ENCODE measurements around the gene PCDHGB4.

PCDHGB4 gene

DNA sequence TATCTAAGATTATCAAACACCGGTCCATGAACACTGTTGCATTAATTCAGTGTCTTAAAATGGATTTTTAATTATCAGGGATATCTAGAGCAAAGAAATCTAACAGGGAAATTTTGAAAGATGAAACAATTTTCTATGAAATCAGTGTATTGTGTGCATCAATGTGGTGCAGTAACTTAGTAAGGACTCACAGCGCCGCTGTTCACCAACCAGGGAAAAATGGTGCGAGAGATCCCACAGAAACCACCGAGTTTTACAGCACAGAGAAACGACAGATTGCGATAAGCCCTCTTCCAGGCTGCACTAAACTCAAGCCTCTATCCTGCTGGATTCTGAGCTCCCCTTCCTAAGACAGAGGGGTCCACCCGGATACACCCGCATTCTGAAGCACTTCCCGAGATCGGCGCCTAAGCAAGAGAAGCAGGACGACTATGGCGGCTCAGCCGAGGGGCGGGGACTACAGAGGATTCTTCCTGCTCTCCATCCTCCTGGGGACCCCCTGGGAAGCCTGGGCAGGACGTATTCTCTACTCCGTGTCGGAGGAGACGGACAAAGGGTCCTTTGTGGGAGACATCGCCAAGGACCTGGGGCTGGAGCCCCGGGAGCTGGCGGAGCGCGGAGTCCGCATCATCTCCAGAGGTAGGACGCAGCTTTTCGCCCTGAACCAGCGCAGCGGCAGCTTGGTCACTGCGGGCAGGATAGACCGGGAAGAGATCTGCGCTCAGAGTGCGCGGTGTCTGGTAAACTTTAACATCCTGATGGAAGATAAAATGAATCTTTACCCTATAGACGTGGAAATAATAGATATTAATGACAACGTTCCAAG is 4.8 kb upstream of the PCDHGB4 start, which contains the start of gene PCDHGA7:
Gene PCDHGA7, plus strand, starts transcription at position 274 of the 826 bp plus-strand sequence. Its CDS starts 158 bp downstream, at position 432.
- H3K4me1 ChIP-seq (ENCODE audit: control insufficient read depth, insufficient read depth, low read length): no peaks in the 10 kb centered on the region
- ChIA-PET CTCF (interaction anchor here (0.6 to 1.7 kb wide), 11 partner anchors 9 to 513 kb away, joined by 3 to 8 read pairs (median 4); partner anchors contain the start of genes PCDHGA3, PCDHGA8 and PCDHGB5), POLR2A (no interaction called here)
- H3K4me3 ChIP-seq (ENCODE audit: low read depth, low read length): peak within 1 kb of the TSS; percentile 40
- H3K27ac ChIP-seq (ENCODE audit: extremely low read depth, low read depth, low read length): no peak within 1 kb of the TSS
- H3K9me3 ChIP-seq (ENCODE audit: control insufficient read depth, insufficient read depth, low read depth, low read length): no peaks in the 10 kb centered on the region
- TF ChIP-seq EGR2 (tag by site-specific recombination; IDR thresholded peaks at IDR 0.05; ENCODE audit: low read depth) (no peak), KLF10 (tag by site-specific recombination; IDR thresholded peaks at IDR 0.05) (no peak), FEZF1 (tag by site-specific recombination; IDR thresholded peaks at IDR 0.05) (no peak), ZNF792 (tag by site-specific recombination; IDR thresholded peaks at IDR 0.05) (no peak), ZNF24 (tag by site-specific recombination; IDR thresholded peaks at IDR 0.05) (no peak), ZNF324 (tag by site-specific recombination; IDR thresholded peaks at IDR 0.05) (no peak), SP2 (tag by site-specific recombination; IDR thresholded peaks at IDR 0.05) (no peak), ZNF169 (tag by site-specific recombination; IDR thresholded peaks at IDR 0.05) (no peak), YY1 (tag by site-specific recombination; IDR thresholded peaks at IDR 0.05) (no peak), ZNF701 (tag by site-specific recombination; IDR thresholded peaks at IDR 0.05) (no peak), ZNF239 (tag by site-specific recombination; IDR thresholded peaks at IDR 0.05) (no peak), ZNF350 (tag by site-specific recombination; IDR thresholded peaks at IDR 0.05) (no peak)
- TF ChIP-seq, protein P1, sequence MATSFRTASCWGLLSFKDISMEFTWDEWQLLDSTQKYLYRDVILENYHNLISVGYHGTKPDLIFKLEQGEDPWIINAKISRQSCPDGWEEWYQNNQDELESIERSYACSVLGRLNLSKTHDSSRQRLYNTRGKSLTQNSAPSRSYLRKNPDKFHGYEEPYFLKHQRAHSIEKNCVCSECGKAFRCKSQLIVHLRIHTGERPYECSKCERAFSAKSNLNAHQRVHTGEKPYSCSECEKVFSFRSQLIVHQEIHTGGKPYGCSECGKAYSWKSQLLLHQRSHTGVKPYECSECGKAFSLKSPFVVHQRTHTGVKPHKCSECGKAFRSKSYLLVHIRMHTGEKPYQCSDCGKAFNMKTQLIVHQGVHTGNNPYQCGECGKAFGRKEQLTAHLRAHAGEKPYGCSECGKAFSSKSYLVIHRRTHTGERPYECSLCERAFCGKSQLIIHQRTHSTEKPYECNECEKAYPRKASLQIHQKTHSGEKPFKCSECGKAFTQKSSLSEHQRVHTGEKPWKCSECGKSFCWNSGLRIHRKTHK (tag by site-specific recombination; IDR thresholded peaks at IDR 0.05): no peak
- TF ChIP-seq, protein P2, sequence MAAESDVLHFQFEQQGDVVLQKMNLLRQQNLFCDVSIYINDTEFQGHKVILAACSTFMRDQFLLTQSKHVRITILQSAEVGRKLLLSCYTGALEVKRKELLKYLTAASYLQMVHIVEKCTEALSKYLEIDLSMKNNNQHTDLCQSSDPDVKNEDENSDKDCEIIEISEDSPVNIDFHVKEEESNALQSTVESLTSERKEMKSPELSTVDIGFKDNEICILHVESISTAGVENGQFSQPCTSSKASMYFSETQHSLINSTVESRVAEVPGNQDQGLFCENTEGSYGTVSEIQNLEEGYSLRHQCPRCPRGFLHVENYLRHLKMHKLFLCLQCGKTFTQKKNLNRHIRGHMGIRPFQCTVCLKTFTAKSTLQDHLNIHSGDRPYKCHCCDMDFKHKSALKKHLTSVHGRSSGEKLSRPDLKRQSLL (tag by site-specific recombination; IDR thresholded peaks at IDR 0.05): no peak
- TF ChIP-seq, protein P3, sequence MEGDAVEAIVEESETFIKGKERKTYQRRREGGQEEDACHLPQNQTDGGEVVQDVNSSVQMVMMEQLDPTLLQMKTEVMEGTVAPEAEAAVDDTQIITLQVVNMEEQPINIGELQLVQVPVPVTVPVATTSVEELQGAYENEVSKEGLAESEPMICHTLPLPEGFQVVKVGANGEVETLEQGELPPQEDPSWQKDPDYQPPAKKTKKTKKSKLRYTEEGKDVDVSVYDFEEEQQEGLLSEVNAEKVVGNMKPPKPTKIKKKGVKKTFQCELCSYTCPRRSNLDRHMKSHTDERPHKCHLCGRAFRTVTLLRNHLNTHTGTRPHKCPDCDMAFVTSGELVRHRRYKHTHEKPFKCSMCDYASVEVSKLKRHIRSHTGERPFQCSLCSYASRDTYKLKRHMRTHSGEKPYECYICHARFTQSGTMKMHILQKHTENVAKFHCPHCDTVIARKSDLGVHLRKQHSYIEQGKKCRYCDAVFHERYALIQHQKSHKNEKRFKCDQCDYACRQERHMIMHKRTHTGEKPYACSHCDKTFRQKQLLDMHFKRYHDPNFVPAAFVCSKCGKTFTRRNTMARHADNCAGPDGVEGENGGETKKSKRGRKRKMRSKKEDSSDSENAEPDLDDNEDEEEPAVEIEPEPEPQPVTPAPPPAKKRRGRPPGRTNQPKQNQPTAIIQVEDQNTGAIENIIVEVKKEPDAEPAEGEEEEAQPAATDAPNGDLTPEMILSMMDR (tag by site-specific recombination; IDR thresholded peaks at IDR 0.05): no peak
- TF ChIP-seq, protein P4, sequence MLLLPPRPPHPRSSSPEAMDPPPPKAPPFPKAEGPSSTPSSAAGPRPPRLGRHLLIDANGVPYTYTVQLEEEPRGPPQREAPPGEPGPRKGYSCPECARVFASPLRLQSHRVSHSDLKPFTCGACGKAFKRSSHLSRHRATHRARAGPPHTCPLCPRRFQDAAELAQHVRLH (tag by site-specific recombination; IDR thresholded peaks at IDR 0.05): no peak
- TF ChIP-seq, protein P5, sequence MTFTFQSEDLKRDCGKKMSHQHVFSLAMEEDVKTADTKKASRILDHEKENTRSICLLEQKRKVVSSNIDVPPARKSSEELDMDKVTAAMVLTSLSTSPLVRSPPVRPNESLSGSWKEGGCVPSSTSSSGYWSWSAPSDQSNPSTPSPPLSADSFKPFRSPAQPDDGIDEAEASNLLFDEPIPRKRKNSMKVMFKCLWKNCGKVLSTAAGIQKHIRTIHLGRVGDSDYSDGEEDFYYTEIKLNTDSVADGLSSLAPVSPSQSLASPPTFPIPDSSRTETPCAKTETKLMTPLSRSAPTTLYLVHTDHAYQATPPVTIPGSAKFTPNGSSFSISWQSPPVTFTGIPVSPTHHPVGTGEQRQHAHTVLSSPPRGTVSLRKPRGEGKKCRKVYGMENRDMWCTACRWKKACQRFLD (tag by site-specific recombination; IDR thresholded peaks at IDR 0.05): no peak
- TF ChIP-seq, protein P6, sequence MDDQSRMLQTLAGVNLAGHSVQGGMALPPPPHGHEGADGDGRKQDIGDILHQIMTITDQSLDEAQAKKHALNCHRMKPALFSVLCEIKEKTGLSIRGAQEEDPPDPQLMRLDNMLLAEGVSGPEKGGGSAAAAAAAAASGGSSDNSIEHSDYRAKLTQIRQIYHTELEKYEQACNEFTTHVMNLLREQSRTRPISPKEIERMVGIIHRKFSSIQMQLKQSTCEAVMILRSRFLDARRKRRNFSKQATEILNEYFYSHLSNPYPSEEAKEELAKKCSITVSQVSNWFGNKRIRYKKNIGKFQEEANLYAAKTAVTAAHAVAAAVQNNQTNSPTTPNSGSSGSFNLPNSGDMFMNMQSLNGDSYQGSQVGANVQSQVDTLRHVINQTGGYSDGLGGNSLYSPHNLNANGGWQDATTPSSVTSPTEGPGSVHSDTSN (CRISPR knock-in tag; IDR thresholded peaks at IDR 0.05): no peak
- TF ChIP-seq, protein P7, sequence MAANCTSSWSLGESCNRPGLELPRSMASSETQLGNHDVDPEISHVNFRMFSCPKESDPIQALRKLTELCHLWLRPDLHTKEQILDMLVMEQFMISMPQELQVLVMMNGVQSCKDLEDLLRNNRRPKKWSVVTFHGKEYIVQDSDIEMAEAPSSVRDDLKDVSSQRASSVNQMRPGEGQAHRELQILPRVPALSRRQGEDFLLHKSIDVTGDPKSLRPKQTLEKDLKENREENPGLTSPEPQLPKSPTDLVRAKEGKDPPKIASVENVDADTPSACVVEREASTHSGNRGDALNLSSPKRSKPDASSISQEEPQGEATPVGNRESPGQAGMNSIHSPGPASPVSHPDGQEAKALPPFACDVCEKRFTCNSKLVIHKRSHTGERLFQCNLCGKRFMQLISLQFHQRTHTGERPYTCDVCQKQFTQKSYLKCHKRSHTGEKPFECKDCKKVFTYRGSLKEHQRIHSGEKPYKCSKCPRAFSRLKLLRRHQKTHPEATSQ (tag by site-specific recombination; IDR thresholded peaks at IDR 0.05): no peak
- H3K36me3 ChIP-seq (ENCODE audit: control insufficient read depth in 2 of 2, insufficient read depth in 1 of 2, low read length in 2 of 2): no peaks in the 10 kb centered on the region
